GM12878 (cell line): Measurements from ENCODE around the gene TTC22. TPM values are rescaled to one million over a fixed set of nuclear protein-coding genes. Genes with fewer than 3 reads are reported as not detected.

Experiments
- ATAC-seq: fragments of 200-7000 bp; cut with Tn5 transposase; 3 replicates; pipeline ENCODE4 v1.9.1; 2020; ENCODE audit warnings: mild to moderate bottlenecking, moderate library complexity
- BruUV-seq: library from RNA; stranded (reverse); fragments of 400-500 nt; replicated peaks from 2 replicates; lab custom pipeline; 2021; lab: Mats Ljungman, UMichigan
- CTCF ChIA-PET: fragments of 300-600 bp; sonication (Branson Sonifier 250); formaldehyde crosslinking; extraction: SDS; loops from one replicate; lab custom pipeline; 2021; ENCODE audit warnings: inconsistent platforms; lab: Yijun Ruan, JAX
- POLR2A ChIA-PET: fragments of 350-600 bp; formaldehyde crosslinking; extraction: SDS; loops from one replicate; lab custom pipeline; 2021; ENCODE audit warnings: inconsistent platforms; lab: Charles Lee
- RAD21 ChIA-PET: fragments of 300-600 bp; sonication (Branson Sonifier 250); formaldehyde crosslinking; loops from one replicate; lab custom pipeline; 2023; ENCODE audit warnings: antibody characterized with exemption; ENCODE audit not compliant: unreplicated experiment; lab: Charles Lee
- SMC1A ChIA-PET: fragments of 300-600 bp; sonication (Branson Sonifier 250); formaldehyde crosslinking; loops from one replicate; lab custom pipeline; 2023; ENCODE audit not compliant: unreplicated experiment, uncharacterized antibody; lab: Charles Lee
- DNase-seq: peaks from one replicate; pipeline ENCODE4 v3.0.0-alpha.2; 2011; ENCODE audit warnings: low read depth, low spot score
- FAIRE-seq: peaks from 3 replicates; lab custom pipeline; 2011; peaks lifted over from hg19 to GRCh38; lab: Jason Lieb, UNC
- H2AFZ ChIP-seq: 2 replicates; pipeline ENCODE4 v1.6.0; 2011; ENCODE audit warnings: low read depth, low read length, control low read depth; ENCODE audit not compliant: control insufficient read depth
- H3K27ac ChIP-seq: 2 replicates; pipeline ENCODE4 v1.5.1; 2011; ENCODE audit warnings: control low read depth; ENCODE audit not compliant: control insufficient read depth, insufficient read depth
- H3K27me3 ChIP-seq, 2 experiments: replicated peaks in 1 of 2; 2 replicates each; pipeline versions ENCODE4 v1.6.0 to v1.6.1; 2011; ENCODE audit warnings: low read length in 1 of 2; ENCODE audit not compliant: control insufficient read depth in 2 of 2, insufficient read depth in 2 of 2
- H3K36me3 ChIP-seq, 2 experiments: 2 replicates each; pipeline ENCODE4 v1.5.1; 2011; ENCODE audit warnings: low read length in 1 of 2; ENCODE audit not compliant: control insufficient read depth in 2 of 2, insufficient read depth in 2 of 2
- H3K4me1 ChIP-seq: 2 replicates; pipeline ENCODE4 v1.6.1; 2011; ENCODE audit warnings: mild to moderate bottlenecking, low read length, moderate library complexity, mixed read lengths; ENCODE audit not compliant: control insufficient read depth, insufficient read depth
- H3K4me2 ChIP-seq: 2 replicates; pipeline ENCODE4 v1.6.0; 2011; ENCODE audit warnings: control low read depth; ENCODE audit not compliant: control insufficient read depth, insufficient read depth
- H3K4me3 ChIP-seq: fragments of 200-600 bp; sonication (generic); 2 replicates; pipeline ENCODE4 v1.5.1; 2016
- H3K79me2 ChIP-seq: 2 replicates; pipeline ENCODE4 v1.6.0; 2011; ENCODE audit warnings: low read length; ENCODE audit not compliant: control insufficient read depth, insufficient read depth
- H3K9ac ChIP-seq: 2 replicates; pipeline ENCODE4 v1.8.0; 2011; ENCODE audit warnings: low read length, control low read depth, mixed read lengths; ENCODE audit not compliant: control insufficient read depth, insufficient read depth
- H3K9me3 ChIP-seq: replicated peaks from 3 replicates; pipeline ENCODE4 v1.5.1; 2011; ENCODE audit warnings: mild to moderate bottlenecking, low read length; ENCODE audit not compliant: control insufficient read depth, insufficient read depth
- H4K20me1 ChIP-seq: 2 replicates; pipeline ENCODE4 v1.6.0; 2011; ENCODE audit not compliant: control insufficient read depth, insufficient read depth
- ATF3 ChIP-seq: IDR thresholded peaks from 2 replicates; pipeline ENCODE4 v1.6.1; 2011; ENCODE audit warnings: low read depth, mild to moderate bottlenecking, low read length, moderate library complexity, borderline replicate concordance; ENCODE audit errors: extremely low read depth
- BMI1 ChIP-seq: fragments of 450-650 bp; IDR thresholded peaks from 2 replicates; pipeline ENCODE4 v1.6.1; 2016; ENCODE audit warnings: mild to moderate bottlenecking, moderate library complexity, borderline replicate concordance
- HDGF ChIP-seq: fragments of 450-650 bp; IDR thresholded peaks from 2 replicates; pipeline ENCODE4 v1.6.1; 2016; ENCODE audit warnings: antibody characterized with exemption
- MLLT1 ChIP-seq: fragments of 450-650 bp; IDR thresholded peaks from 2 replicates; pipeline ENCODE4 v1.6.1; 2016; ENCODE audit warnings: mild to moderate bottlenecking
- POLR2AphosphoS5 ChIP-seq: IDR thresholded peaks from 2 replicates; pipeline ENCODE4 v1.6.1; 2011; ENCODE audit warnings: mild to moderate bottlenecking, low read length, inconsistent platforms
- POU2F2 ChIP-seq: IDR thresholded peaks from 3 replicates; pipeline ENCODE4 v1.6.1; 2011; ENCODE audit warnings: low read depth, mild to moderate bottlenecking, low read length, borderline replicate concordance
- PRDM15 ChIP-seq: fragments of 450-650 bp; formaldehyde crosslinking; IDR thresholded peaks from 2 replicates; pipeline ENCODE4 v1.4.0; 2020; ENCODE audit warnings: mild to moderate bottlenecking, moderate library complexity
- SKIL ChIP-seq: fragments of 450-650 bp; IDR thresholded peaks from 2 replicates; pipeline ENCODE4 v1.6.1; 2017; ENCODE audit warnings: mild to moderate bottlenecking, low read depth, inconsistent platforms; ENCODE audit not compliant: poor library complexity, severe bottlenecking
- SMAD1 ChIP-seq: fragments of 450-650 bp; IDR thresholded peaks from 2 replicates; pipeline ENCODE4 v1.6.1; 2018; ENCODE audit warnings: mild to moderate bottlenecking, low read depth; ENCODE audit not compliant: partially characterized antibody
- WGBS: methylation state at CpG from one replicate; pipeline ENCODE4 v1.1.6; 2016; ENCODE audit warnings: low lambda C conversion rate; ENCODE audit not compliant: insufficient replicate concordance, insufficient coverage; ENCODE audit errors: missing lambda C conversion rate; 5-methylcytosine and 5-hydroxymethylcytosine counted together
- in situ Hi-C: fragments of 300-500 bp; cut with MboI; formaldehyde crosslinking; loops from 9 replicates; pipeline ENCODE4 v1.14.3; 2018; ENCODE audit warnings: mixed read lengths
- intact Hi-C: fragments of 100-400 bp; cut with micrococcal nuclease; formaldehyde crosslinking; loops from one replicate; pipeline ENCODE4 v1.14.2; 2022; ENCODE audit not compliant: unreplicated experiment
- polyA plus RNA-seq, 11 experiments: library from polyadenylated mRNA; depleted of rRNA in 4 of 11; unstranded in 6 of 11; stranded (reverse) in 5 of 11; fragments of >200 nt; fragmentation: Nextera tagmentation in 4 of 11; fragmentation: Illumina TruSeq in 1 of 11; extraction: Ambion mirVana in 4 of 11; extraction: Trizol in 1 of 11; gene quantifications; 1 replicate in 1 of 11; 2 replicates in 10 of 11; pipeline versions ENCODE4 v1.2.1 to v1.2.3, GENCODE V29; 2011 to 2016; ENCODE audit warnings: inconsistent platforms in 2 of 11, missing spikeins in 2 of 11, low read depth in 1 of 11
- total RNA-seq, 4 experiments: library from RNA; depleted of rRNA in 3 of 4; stranded (reverse); fragments of >200 nt in 3 of 4; fragmentation: Illumina TruSeq in 1 of 4; extraction: Trizol in 1 of 4; gene quantifications; 2 replicates each; pipeline versions ENCODE4 v1.2.1 to v1.2.3, GENCODE V29; 2013 to 2021

Gene TTC22
- total and polyA plus RNA-seq, 10 of the 15 experiments (the other 5 are each of a cell fraction or from before 2014, with no cell fraction given): 0.64 to 5.1 (median 1.9) TPM

- Histone ChIP-seq H3K4me2 (no peak overlapping the region), H4K20me1 (no peaks in the 10 kb centered on the region), H3K9ac (no peak overlapping the region), H3K36me3 (no peaks in the 10 kb centered on the region), H3K27me3 (no peaks in the 10 kb centered on the region), H2AFZ (no peak overlapping the region), H3K79me2 (no peaks in the 10 kb centered on the region), H3K27ac (no peak overlapping the region), H3K4me1 (no peaks in the 10 kb centered on the region), H3K9me3 (peaks cover 2% of the 10 kb centered on the region; the same call in 2 of the 3 replicates), H3K4me3 (no peak overlapping the region)
- TF ChIP-seq MLLT1: no peak
- no peak for TF ChIP-seq PRDM15 (CRISPR knock-in tag)
- no peak for TF ChIP-seq SMAD1
- no peak for TF ChIP-seq HDGF
- no peak for TF ChIP-seq POU2F2
- TF ChIP-seq SKIL: no peak
- no peak for TF ChIP-seq BMI1
- TF ChIP-seq POLR2AphosphoS5: no peak
- TF ChIP-seq ATF3: no peak
- ATAC-seq (no peak), DNase-seq (no peak), FAIRE-seq (no peak)
- ChIA-PET POLR2A (no interaction called here), CTCF (interaction anchor here (1.1 to 2.6 kb wide), 3 partner anchors 8 to 24 kb away, joined by 5 to 11 read pairs (median 9); partner anchors contain the start of gene TTC22), RAD21 (interaction anchor here (1.7 kb wide), 1 partner anchor 118 kb away, joined by 4 read pairs; no protein-coding TSS in a partner anchor), SMC1A (interaction anchor here (0.8 to 1.2 kb wide), 2 partner anchors 8 to 41 kb away, joined by 4 to 6 read pairs; partner anchors contain the start of gene TTC22)
- in situ Hi-C loops (no loop called here), intact Hi-C loops (no loop called here)
- 59% methylated on average over 7 of the region's 7 CpGs for WGBS
- no TSS peak for BruUV-seq
Observed at GRCh38 chr1:54792686-54793282, 8.3 kb downstream of the TTC22 start.
